ENCODE results near the gene EIF4G2.

DNA sequence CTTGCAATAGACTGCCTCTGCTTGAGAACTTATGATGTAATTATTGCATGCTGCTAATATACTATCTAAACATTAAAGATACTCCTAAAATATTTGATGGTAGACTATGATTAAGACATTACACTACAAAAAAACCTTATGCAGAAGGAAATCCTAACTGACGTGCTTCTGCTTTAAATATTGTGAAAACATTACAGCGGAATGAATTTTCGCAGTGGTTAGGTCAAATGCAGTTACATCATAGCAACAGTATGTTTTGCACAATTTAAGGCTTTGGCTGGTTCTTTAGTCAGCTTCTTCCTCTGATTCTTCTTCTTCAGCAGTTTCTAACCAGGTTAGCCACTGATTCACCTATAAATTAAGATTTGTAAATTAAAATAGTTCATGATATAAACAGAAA, 11.2 kb downstream of the EIF4G2 start:
- TF ChIP-seq RAD21 (conservative IDR thresholded peaks at IDR 0.05) (no peak), EP300 (conservative IDR thresholded peaks at IDR 0.05; ENCODE audit: poor library complexity, severe bottlenecking) (no peak)
